ENCODE data around the gene PAQR7. TPM values are rescaled to one million over a fixed set of nuclear protein-coding genes. Genes with fewer than 3 reads are reported as not detected.

The PAQR7 gene
- total and polyA plus RNA-seq, 4 donors: 4.2 to 12.1 (median 6.6) TPM

DNA sequence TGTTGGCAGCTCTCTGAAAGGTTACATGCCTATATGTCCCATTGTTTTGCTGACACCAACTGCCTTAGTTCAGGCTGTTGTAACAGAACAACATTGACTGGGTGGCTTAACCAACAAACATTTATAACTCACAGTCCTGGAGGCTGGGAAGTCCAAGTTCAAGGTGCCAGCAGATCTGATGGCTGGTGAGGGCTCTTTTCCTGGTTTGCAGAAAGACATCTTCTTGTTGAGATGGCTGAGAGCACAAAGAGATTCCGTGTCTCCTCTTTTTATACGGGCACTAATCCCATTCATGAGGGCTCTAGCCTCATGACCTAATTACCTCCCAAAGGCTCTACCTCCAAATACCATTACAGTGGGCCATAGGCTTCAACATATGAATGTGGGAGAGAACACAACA is 41.0 kb upstream of the PAQR7 start:
- 96 to 98% methylated on average over 2 of the region's 2 CpGs for WGBS, 2 donors
- H3K27ac ChIP-seq (ENCODE audit: low read depth in 1 of 2, low read length in 1 of 2): no peak overlapping the region
- no peaks in the 10 kb centered on the region for H3K36me3 ChIP-seq (ENCODE audit: control insufficient read depth in 4 of 4, insufficient read depth in 4 of 4, low read length in 4 of 4)
- DNase-seq (no peak), ATAC-seq (ENCODE audit: insufficient read depth, low FRiP score) (no peak)
- no peaks in the 10 kb centered on the region for H3K27me3 ChIP-seq (ENCODE audit: control insufficient read depth in 3 of 3, insufficient read depth in 3 of 3, low read length in 2 of 3)
- H3K4me1 ChIP-seq (ENCODE audit: control insufficient read depth in 5 of 5, insufficient read depth in 5 of 5, low read length in 5 of 5): no peaks in the 10 kb centered on the region
- no peak overlapping the region for H3K4me3 ChIP-seq
- peaks cover 0 to 2% (median 0%) of the 10 kb centered on the region in 4 donors for H3K9me3 ChIP-seq (ENCODE audit: control insufficient read depth in 4 of 4, insufficient read depth in 3 of 4, low read length in 3 of 4)
- TF ChIP-seq, protein P1, sequence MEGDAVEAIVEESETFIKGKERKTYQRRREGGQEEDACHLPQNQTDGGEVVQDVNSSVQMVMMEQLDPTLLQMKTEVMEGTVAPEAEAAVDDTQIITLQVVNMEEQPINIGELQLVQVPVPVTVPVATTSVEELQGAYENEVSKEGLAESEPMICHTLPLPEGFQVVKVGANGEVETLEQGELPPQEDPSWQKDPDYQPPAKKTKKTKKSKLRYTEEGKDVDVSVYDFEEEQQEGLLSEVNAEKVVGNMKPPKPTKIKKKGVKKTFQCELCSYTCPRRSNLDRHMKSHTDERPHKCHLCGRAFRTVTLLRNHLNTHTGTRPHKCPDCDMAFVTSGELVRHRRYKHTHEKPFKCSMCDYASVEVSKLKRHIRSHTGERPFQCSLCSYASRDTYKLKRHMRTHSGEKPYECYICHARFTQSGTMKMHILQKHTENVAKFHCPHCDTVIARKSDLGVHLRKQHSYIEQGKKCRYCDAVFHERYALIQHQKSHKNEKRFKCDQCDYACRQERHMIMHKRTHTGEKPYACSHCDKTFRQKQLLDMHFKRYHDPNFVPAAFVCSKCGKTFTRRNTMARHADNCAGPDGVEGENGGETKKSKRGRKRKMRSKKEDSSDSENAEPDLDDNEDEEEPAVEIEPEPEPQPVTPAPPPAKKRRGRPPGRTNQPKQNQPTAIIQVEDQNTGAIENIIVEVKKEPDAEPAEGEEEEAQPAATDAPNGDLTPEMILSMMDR (IDR thresholded peaks at IDR 0.05; ENCODE audit: control extremely low read depth, extremely low read depth): no peak
- no peak overlapping the region for H3K9ac ChIP-seq (ENCODE audit: insufficient read depth in 1 of 2, low read length in 2 of 2)

DNA sequence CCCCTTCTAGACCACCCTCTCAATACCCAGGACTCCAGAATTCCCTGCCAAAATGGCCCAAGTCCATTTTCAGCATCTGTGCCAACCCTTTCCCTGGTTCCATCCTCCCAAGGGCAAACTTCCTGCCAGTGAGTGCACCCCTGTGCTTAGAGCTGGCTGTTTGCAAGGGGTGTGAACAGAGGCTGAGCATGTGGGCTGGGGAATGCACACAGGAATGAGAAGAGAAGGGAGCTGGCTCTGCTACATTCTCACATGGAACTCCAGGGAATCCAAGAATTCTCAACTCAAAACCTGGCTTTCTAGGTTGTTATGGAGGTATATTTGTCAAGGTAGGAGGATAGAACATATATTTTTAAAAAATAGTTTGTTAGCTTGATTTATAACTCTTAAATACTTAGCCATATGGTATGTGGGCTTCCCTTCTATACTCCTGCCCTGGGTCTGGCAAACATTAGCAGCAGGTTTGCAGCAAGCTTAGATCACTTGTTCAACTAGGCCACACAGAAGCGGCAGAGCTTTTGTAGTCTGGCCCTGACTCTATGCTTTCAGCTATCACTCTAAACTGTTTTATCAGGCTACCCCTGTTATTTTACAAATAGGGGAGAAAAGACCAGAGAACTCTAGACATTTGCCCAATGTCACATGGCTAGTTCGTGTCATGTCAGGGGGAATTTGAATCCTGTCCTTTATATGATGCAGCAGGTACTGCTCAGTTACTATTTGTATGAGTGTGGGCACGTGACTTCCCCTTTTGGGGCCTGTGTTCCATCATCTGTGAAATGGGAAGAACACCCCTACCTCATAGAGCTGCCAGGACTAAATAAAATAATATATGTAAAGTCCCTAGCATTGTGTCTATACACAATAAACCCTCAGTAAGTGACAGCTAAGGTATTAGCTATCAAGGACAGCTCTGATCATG is 38.8 kb upstream of the PAQR7 start:
- Histone ChIP-seq H3K9ac (ENCODE audit: insufficient read depth in 1 of 2, low read length in 2 of 2) (no peak overlapping the region), H3K27me3 (ENCODE audit: control insufficient read depth in 3 of 3, insufficient read depth in 3 of 3, low read length in 2 of 3) (no peaks in the 10 kb centered on the region), H3K36me3 (ENCODE audit: control insufficient read depth in 4 of 4, insufficient read depth in 4 of 4, low read length in 4 of 4) (no peaks in the 10 kb centered on the region), H3K4me3 (no peak overlapping the region), H3K9me3 (ENCODE audit: control insufficient read depth in 4 of 4, insufficient read depth in 3 of 4, low read length in 3 of 4) (peaks cover 0 to 2% (median 0%) of the 10 kb centered on the region in 4 donors), H3K27ac (ENCODE audit: low read depth in 1 of 2, low read length in 1 of 2) (no peak overlapping the region), H3K4me1 (ENCODE audit: control insufficient read depth in 5 of 5, insufficient read depth in 5 of 5, low read length in 5 of 5) (no peaks in the 10 kb centered on the region)
- ATAC-seq (ENCODE audit: insufficient read depth, low FRiP score) (no peak), DNase-seq (peak in 1 of 3 donors; percentile 45)
- TF ChIP-seq, protein P1 (IDR thresholded peaks at IDR 0.05; ENCODE audit: control extremely low read depth, extremely low read depth): no peak
- 88 to 92% methylated on average over 3 of the region's 3 CpGs for WGBS, 2 donors

- TF ChIP-seq, protein P1 (IDR thresholded peaks at IDR 0.05; ENCODE audit: control extremely low read depth, extremely low read depth): no peak
- no peaks in the 10 kb centered on the region for H3K27me3 ChIP-seq (ENCODE audit: control insufficient read depth in 3 of 3, insufficient read depth in 3 of 3, low read length in 2 of 3)
- peaks cover 0 to 2% (median 0%) of the 10 kb centered on the region in 4 donors for H3K9me3 ChIP-seq (ENCODE audit: control insufficient read depth in 4 of 4, insufficient read depth in 3 of 4, low read length in 3 of 4)
- H3K4me1 ChIP-seq (ENCODE audit: control insufficient read depth in 5 of 5, insufficient read depth in 5 of 5, low read length in 5 of 5): no peaks in the 10 kb centered on the region
- H3K27ac ChIP-seq (ENCODE audit: low read depth in 1 of 2, low read length in 1 of 2): no peak overlapping the region
- ATAC-seq (ENCODE audit: insufficient read depth, low FRiP score): no peak
- H3K4me3 ChIP-seq: no peak overlapping the region
- DNase-seq: no peak
- H3K36me3 ChIP-seq (ENCODE audit: control insufficient read depth in 4 of 4, insufficient read depth in 4 of 4, low read length in 4 of 4): no peaks in the 10 kb centered on the region
- H3K9ac ChIP-seq (ENCODE audit: insufficient read depth in 1 of 2, low read length in 2 of 2): no peak overlapping the region
Measured at GRCh38 chr1:25913206-25913605, 37.7 kb upstream of the PAQR7 start.
